Sigmoid colon (tissue), 3 donors: ENCODE measurements around the gene CLDN10.

Source experiments
- POLR2A ChIP-seq, 2 donors: fragments of 450-650 bp; IDR thresholded peaks; one replicate each; pipeline ENCODE4 v1.6.1; 2016; ENCODE audit warnings: antibody characterized with exemption in 2 of 2, mild to moderate bottlenecking in 2 of 2, moderate library complexity in 2 of 2
- TF ChIP-seq, protein P1 (sequence below), 4 experiments: fragments of 450-650 bp in 3 of 4; fragments of 200-600 bp in 1 of 4; IDR thresholded peaks; one replicate each; pipeline ENCODE4 v1.5.1; 2016 to 2019; ENCODE audit warnings: antibody characterized with exemption in 4 of 4, mild to moderate bottlenecking in 3 of 4, moderate library complexity in 2 of 4

DNA sequence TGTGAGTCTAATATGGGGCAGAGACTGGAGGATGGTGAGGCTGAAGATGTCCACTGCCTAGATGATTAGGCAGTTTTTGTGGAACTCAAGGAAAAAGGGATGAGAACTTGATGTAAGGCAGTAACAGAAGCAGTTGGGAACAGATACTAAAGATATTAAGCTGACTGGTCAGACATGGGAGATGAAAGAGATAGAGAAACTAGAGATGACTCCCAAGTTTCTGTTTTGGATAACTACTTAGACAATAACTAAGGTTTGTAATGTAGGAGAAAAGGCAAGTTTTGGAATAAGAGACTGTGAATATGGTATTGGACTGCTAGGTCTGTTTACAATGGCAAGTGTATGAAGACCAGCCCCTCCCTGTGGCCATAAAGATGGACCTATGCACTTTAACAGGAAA lies 43.5 kb upstream of the CLDN10 start:
- TF ChIP-seq, protein P1, sequence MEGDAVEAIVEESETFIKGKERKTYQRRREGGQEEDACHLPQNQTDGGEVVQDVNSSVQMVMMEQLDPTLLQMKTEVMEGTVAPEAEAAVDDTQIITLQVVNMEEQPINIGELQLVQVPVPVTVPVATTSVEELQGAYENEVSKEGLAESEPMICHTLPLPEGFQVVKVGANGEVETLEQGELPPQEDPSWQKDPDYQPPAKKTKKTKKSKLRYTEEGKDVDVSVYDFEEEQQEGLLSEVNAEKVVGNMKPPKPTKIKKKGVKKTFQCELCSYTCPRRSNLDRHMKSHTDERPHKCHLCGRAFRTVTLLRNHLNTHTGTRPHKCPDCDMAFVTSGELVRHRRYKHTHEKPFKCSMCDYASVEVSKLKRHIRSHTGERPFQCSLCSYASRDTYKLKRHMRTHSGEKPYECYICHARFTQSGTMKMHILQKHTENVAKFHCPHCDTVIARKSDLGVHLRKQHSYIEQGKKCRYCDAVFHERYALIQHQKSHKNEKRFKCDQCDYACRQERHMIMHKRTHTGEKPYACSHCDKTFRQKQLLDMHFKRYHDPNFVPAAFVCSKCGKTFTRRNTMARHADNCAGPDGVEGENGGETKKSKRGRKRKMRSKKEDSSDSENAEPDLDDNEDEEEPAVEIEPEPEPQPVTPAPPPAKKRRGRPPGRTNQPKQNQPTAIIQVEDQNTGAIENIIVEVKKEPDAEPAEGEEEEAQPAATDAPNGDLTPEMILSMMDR (IDR thresholded peaks at IDR 0.05) = no peak
- no peak for TF ChIP-seq POLR2A (IDR thresholded peaks at IDR 0.05)
